ENCODE data around the gene SLC25A26.
"Not testable (repeated sequence)": the region's sequence is repeated elsewhere in the genome, so short reads cannot be mapped to it uniquely, and the experiment has no call there.

SLC25A26 gene, protein sequence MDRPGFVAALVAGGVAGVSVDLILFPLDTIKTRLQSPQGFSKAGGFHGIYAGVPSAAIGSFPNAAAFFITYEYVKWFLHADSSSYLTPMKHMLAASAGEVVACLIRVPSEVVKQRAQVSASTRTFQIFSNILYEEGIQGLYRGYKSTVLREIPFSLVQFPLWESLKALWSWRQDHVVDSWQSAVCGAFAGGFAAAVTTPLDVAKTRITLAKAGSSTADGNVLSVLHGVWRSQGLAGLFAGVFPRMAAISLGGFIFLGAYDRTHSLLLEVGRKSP

DNA sequence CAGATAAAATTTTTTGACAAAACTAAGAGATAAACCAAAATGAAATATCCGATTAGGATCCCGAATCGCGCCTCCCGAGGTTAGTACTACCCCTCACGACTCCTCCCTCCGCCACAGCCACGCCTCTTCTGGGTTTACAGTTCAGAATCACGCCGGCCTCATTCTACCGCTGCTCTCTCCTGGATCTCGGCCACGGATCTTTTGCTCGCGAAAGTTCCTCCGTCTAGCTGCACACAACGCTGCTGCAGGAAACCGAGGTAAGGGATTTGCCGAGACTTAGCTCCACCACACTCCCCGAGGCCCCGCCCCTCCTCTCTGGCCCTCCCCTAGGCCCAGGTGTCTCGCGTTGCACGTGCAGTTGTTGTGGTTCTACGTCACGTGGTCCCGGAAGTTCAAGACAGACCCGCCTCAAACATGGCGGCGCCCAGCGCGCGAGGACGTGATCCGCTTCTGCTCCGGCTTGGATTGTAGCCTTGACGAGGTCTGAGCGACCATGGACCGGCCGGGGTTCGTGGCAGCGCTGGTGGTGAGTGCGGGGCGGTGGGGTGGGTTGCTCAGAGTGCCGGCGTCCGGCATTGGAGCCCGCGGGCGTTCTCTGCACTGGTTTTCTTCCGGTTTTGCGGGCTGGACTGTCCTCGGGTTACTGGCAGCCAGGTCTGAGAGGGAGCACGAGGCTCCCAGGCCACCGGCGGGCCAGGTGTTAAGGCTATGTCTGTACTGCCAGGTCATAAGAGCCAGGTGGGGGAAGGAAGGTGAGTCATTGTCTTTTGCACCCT is at the start of gene SLC25A26:
Gene SLC25A26 (plus strand): TSS at position 400 of the 776 bp plus-strand sequence. CDS start 94 bp downstream, at position 494.
- DNase-seq, result peak; percentile 72

DNA sequence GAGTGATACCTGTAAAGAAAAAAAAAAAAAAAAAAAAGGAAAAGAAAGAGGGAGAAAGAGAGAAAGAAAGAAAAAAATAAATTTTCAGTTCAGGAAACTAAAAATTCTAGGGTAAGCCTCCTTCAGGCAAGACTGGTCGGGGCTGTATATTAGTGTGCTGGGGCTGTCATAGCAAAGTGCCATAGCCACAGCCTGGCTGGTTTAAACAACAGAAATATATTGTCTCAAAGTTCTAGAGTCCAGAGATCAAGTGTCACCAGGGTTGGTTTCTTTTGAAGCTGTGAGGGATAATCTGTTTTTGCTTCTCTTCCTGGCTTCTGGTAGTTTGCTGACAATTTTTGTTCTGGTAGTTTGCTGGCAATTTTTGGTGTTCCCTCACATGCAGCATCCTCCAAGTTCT is 48.4 kb upstream of the SLC25A26 start:
- no peak for DNase-seq

DNA sequence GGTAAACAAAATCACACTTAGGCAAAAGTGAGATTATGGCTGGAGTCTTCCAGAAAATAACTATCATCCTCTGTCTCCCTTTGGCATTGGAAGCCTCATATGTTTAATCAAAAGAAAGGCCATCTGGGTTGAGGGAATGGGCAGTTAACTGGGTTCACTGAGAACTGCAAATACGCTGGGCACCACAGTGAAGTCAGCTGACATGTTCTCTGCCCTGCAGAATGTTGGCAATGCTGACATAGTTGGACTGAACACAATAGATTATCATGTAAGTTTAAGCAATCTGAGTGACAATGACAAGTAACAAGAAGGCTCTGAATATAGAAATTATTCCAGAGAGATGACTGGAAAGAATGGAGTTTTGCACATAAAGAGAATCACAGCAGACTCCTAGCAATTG is 43.8 kb upstream of the SLC25A26 start:
- DNase-seq, result no peak

DNA sequence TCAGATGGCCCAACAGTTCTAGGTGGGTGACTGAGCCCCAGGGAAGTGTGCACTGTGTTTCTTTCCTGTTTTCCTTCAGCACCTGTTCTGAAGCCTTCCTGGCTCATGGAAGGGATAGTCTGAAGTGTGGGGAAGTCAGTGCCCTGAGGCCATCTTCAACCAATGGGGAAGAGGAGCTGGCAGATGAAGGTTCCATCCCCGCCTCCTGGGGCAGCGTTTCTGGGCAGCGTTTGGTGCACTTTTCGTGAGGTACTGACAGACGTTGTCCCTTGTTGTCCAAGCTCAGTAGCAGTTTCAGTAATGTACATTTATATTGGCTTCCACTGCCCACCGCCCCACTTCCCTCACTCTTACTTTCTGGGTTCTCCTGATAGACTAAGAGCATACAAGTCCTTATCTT is 42.6 kb upstream of the SLC25A26 start:
- DNase-seq, result no peak

DNA sequence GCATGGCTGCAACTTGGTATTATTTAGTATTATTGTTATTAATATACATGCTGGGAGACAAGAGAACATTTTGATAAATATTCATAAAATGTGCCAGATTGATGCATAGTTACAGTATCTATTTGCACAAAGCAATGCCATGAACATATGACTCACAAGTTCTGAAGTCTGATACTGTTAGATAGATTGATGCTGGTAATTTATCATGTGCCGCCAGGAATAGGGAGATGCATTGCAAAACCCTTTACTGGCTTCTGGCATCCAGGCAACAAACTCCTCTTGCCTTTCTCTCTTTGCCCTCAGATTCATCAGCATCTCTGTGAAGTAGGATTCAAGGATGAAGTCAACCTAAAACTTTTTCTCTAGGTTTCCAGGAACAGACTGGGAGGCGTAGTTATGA is 41.0 kb upstream of the SLC25A26 start:
- DNase-seq, result no peak

DNA sequence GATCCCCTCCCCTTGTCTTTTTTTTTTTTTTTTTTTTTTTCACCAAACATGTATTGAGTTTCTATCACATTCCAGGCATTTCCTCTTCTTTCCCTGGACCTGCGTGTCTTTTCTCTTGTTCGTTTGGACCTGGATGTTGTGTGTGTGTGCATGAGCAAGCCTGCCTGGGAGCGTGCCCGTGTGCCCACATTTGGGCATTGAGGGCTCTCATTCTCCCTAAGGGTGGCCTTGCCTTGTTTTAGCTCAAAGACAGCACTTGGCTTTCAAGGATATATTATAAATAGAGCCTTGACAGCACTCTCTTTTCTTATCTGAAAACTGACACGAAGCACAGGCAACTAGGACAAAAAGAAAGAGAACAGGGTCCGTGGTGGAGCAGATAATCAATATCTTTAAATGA is 39.0 kb upstream of the SLC25A26 start:
- no peak for DNase-seq

DNA sequence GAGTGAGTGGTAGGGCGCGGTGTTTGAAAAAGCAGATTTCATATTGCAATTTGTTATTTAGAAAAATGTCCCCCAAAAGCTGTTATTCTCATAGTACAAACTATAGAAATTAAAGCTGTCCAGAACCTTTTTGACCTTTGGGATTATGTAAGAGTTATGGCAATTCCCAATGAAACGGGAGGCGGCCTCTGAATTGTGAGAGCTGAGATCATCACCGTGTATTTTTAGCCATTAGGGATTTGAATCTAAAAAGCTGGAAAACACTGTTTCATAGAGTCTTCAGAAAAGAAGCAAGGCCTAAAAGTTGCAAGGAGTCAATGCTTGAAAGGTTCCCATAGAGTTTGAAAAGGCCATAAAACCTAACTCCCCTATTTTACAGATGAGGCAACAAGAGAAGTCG is 38.6 kb upstream of the SLC25A26 start:
- DNase-seq, result no peak

DNA sequence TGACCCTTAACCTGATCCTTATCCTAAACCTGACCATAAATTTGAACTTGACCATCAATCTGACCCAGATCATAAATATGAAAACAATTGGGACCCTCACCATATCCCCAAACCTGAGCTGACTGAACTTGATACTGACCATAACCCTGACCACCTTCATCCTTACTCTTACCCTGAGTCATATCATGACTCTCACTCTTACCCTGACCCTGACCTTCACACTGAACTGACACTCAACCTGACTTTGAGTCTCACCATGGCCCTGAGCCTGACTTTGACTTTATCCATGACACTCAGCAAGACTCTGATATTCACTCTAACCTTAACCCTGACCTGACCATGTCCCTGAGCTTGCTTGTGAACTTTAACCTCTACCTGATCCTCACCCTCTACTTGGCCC is 34.3 kb upstream of the SLC25A26 start:
- DNase-seq, result no peak

DNA sequence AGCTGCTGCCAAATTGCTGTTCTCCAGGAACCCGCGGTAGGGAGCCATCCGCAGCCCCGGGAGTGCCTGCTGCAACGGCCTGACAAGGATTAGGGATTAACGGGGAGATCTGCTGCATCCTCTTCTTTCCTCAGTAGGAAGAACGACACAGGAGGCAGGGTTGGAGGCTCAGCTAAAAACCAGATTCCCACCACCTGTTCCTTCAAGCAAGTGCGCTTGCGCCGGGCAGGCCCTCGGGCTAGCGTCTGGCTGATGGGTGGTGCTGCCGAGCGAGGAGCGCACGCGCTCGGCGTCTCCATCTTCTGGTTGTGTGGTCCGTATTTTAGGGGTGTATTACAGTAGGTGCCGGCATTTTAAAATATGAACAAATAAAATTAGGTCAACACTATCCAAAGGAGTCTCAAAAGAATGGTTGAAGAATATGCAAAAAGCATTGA is 25.4 kb upstream of the SLC25A26 start:
- no peak for DNase-seq

DNA sequence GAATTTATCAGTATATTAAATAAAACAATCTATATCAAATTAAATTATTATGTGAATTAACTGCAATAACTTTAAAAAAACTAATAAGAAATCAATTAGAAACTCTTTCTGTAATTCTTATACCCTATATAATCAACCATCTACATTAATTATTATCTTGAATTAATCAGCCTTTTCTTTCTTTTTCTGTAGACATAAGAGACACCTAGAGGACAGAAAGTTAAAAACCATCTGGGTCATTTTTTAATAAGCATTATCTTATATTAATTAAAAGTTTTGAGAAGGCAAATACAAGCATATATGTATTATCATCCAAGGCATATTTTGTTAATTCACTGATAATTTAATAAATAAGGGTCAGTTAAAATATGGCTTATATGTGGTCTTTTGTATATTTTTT is 24.2 kb upstream of the SLC25A26 start:
- no peak for DNase-seq

DNA sequence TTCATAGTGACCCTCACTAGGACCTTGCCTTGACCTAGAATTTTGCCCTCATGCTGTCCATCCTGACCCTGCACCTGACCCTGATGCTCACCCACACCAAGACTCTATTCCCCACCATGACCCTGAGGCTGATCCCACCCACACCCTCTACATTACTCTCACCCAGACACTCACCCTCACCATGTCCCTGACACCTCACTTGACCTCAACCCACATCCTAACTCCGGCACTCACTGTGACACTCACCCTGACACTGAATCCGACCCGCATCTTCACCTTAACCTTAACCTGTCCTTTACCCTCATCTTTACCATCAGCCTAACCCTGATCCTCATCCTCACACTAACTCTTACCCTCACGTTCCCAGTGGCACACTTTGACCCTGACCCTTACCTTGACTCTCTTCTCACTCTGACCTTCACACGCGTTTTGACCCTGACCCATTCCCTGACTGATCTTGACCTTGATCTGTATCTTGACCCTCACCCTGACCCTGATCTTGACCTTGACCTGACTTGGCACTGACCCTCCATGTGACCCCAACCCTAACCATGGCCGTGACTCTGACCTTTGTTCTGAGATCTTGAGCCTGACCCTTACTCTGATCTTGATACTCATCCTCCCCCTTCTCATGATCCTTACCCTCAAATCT is 22.2 kb upstream of the SLC25A26 start:
- no peak for DNase-seq

DNA sequence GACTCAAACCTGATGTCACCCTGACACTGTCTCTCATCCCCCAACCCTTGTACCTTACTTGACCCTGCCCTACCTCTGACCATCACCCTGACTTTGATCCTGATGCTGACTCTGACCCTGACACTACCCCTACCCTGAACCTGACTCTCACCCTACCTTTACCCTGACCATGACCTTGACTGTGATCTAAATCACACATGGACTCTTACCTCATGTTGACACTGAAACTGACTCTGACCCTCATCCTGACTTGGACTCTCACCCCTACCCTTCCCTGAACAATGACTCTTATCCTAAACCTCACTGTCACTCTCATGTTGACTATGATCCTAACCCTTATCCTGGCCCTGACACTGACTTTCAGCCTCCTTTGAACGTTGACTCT is 21.7 kb upstream of the SLC25A26 start:
- DNase-seq, result no peak

DNA sequence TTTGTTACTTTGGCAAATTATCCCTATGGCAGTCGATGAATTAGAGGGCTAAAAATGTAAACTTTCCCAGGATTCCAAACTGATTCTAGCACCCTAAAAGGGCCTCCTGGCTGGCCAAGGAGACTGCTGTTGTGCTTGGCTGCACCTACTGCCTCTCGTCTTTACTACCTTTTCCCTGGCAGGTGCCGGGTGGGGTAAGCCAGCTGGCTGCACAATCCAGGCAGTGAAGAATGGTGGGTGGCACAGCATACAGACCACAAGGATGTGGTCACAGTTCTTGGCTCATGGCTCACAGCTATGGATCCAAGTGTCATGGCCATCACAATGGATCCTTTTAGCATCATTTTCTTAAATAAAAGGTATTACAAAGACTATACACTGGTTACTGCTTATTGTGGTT is 20.7 kb upstream of the SLC25A26 start:
- no peak for DNase-seq

DNA sequence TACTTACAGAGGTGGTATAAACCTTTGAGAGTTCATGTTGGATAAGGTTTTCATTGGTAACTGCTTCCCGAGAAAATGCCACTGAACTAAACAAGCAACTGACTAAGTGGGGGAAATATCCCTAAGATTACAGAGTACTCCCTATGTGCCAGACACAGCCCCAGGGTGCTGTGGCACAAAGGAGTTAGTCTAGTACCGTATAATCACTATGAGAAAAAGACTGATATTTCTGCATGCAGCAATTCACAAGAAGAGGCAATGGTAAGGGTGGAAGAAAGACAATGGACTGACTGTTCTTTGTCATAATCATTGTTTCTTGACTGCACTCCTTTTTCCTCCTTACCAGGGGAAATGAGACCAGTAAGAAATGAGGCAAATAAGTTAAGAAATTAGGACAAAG is 20.0 kb upstream of the SLC25A26 start:
- no peak for DNase-seq

DNA sequence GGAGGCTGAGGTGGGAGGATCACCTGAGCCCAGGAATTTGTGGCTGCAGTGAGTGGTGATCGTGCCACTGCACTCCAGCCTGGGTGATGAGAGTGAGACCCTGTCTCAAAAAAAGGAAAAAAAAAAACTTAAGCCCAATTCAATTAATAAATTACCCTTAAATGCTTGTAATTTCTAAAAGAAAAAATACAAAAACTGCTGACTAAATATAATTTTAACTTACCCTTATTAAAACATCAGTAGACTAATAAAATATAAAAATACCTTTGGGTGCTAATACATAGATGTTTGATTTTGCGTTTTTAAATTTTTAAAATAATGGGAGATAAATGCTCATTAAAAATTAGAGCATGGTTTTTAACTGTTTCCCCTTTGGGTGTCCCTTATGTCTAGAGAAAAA is 17.5 kb upstream of the SLC25A26 start:
- no peak for DNase-seq

DNA sequence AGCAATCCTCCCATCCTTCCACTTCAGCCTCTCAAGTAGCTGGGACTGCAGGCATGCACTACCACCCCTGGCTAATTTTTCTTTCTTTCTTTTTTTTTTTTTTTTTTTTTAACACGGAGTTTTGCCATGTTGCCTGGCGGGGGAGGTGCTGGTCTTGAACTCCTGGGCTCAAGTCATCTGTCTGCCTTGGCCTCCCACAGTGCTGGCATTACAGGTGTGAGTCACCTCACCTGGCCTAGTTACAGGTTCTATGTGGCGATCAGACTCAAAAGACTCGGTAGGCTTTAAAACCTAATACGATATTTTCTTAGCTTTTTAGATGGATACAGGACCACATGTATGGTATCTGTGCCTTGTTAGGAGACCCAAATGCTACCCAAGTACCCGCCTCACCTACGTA is 14.0 kb upstream of the SLC25A26 start:
- no peak for DNase-seq

DNA sequence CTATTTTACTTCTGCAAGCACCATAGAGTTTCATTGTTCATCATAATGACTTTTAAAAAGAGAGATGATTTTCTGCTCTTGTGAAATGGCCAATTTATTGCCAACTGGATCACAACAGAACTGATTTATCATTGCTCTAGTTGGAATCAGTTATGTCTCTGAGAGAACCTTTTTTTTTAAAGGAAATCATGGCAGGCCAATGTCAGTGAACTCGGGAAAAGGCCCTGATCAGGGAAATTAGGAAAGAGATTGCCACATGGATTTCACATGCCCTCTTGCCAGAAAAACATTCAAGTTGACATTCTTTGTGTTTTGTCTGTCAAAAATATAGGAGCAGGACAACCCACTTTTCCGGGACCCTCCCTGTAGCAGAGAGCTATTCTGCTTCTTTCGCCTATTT is 12.6 kb upstream of the SLC25A26 start:
- DNase-seq, result no peak

DNA sequence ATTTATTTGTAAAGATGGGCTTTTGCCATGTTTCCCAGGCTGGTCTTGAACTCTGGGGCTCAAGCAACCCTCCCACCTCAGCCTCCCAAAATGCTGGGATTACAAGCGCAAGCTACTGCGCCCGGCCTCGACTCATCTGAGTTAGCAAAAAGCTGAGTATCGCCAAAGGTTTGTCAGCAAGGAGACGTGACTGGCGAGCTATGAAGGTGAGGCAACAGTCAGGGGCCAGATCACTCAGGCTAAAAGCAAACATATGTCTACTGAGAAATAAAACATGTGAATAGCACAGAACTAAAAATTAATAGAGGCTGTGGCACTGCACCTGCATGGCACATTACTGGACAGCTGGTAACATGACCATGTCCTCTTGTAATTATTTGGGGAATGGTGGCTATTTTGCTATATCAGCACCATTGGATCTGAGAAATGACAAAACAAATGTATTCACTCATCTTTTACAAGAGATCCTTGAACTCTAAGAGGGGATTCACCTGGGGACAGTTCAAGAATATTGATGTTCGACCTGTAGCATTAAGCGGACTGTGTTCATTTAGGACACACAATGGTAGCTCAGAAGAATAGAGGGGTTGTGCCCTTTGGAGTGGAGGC is 10.0 kb upstream of the SLC25A26 start:
- no peak for DNase-seq

DNA sequence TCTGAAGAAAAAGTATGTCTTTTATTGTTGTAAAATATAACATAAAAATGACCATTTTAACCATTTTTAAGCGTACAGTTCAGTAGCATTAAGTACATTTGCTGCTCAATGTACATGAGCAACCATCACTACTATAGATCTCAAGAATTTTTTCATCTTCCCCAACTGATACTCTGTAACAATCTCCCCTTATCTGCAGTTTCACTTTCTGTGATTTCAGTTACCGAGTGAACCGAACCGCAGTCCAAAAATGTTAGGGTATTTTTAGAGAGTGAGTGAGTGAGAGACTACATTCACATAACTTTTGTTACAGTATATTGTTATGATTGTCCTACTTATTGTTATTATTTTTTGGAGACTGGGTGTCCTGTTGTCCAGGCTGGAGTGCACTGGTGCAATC is 9.0 kb upstream of the SLC25A26 start:
- DNase-seq, result no peak

DNA sequence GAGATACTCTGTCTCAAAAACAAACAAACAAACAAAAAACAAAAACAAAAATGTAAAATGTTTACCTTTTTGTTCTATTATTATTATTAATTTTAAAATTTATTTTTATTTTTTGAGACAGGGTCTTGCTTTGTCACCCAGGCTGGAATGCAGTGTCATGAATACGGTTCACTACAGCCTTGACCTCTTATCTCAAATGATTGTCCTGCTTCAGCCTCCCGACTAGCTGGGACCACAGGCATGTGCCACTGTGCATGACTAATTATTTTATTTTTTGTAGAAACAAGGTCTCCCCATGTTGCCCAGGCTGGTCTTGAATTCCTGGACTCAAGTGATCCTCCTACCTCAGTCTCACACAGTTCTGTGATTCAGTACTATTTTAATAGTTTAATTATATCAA is 5.7 kb upstream of the SLC25A26 start:
- no peak for DNase-seq

DNA sequence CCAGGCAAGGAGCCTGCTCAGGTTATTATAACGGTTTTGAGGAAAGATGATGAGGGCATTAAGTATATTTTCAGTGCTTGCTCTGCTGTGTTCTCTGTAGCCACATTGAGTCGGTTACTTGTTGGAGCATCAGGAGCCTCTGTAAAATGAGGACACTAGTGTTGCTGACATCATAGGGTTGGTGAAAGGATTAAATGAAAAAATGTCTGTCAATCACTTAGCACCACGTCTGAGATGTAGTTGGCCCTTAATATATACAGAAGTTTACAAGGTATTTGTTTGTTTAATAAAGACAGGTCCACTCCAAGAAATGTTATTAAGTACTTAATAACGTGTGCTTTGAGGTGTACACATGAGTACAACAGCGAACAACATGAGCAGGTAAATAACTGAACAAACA is 735 bp upstream of the SLC25A26 start:
- no peak for DNase-seq

DNA sequence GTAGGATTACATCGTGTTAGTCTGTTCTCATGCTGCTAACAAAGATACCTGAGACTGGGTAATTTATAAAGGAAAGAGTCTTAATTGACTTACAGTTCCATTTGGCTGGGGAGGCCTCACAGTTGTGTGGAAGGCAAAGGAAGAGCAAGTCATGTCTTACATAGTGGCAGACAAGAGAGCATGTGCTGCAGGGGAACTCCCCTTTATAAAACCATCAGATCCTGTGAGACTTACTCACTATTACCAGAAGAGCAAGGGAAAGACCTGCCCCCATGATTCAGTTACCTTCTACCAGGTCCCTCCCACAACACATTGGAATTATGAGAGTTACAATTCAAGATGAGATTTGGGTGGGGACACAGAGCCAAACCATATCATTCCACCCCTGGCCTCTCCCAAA is 3.4 kb downstream of the SLC25A26 start:
- no peak for DNase-seq

DNA sequence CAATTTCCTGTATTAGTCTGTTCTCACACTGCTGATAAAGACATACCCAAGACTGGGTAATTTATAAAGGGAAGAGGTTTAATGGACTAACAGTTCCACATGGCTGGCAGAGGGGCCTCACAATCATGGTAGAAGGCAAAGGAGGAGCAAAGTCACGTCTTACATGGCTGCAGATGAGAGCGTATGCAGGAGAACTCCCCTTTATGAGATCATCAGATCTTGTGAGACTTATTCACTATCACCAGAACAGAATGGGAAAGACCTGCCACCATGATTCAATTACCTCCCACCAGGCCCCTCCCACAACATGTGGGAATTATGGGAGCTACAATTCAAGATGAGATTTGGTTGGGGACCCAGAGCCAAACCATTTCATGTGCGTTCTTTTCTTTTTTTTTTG is 5.3 kb downstream of the SLC25A26 start:
- DNase-seq, result not testable (repeated sequence)

DNA sequence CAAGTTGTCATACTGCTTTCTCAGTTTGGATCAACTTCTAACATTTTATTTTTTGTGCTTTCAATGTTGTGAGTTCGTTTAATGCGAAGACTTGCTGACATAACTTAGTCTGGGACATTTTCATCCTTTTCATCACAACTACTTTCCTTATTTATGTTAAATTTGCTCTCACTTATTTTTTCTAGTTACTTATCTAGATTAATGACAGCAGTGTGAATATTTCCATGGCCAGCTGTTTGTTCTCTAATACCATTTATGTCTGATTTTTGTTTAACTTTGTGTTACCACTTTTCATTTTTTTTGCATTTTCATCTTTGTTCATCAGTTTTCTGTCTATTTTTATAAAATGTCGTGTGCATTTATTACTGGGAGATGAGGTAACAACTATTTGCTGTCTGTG is 6.2 kb downstream of the SLC25A26 start:
- no peak for DNase-seq

Data from NCI-H2107 (cell line).